NB4 (cell line): ENCODE measurements around the gene CEMP1.

ENCODE experiments used
- DNase-seq: peaks from one replicate; pipeline ENCODE4 v3.0.0; 2010; ENCODE audit warnings: low read depth
- H3K4me3 ChIP-seq: one replicate; pipeline ENCODE4 v1.5.1; 2011; ENCODE audit warnings: mild to moderate bottlenecking, low read depth, low read length, moderate library complexity
- MYC ChIP-seq: IDR thresholded peaks from 2 replicates; pipeline ENCODE4 v1.6.1; 2011; ENCODE audit warnings: low read depth, low read length
- POLR2A ChIP-seq: IDR thresholded peaks from 2 replicates; pipeline ENCODE4 v1.6.1; 2011; ENCODE audit warnings: mild to moderate bottlenecking; ENCODE audit not compliant: insufficient read length; ENCODE audit errors: extremely low read depth
- TF ChIP-seq, protein P1 (sequence below): IDR thresholded peaks from 2 replicates; pipeline ENCODE4 v1.6.1; 2011; ENCODE audit warnings: low read depth, low read length
- TF ChIP-seq, protein P2 (sequence below): IDR thresholded peaks from one replicate; pipeline ENCODE4 v1.5.1; 2012; ENCODE audit warnings: low read depth, low read length

The CEMP1 gene

GRCh38 chr16:2487903-2488531 is 43.2 kb downstream of the CEMP1 start:
- TF ChIP-seq, protein P1, sequence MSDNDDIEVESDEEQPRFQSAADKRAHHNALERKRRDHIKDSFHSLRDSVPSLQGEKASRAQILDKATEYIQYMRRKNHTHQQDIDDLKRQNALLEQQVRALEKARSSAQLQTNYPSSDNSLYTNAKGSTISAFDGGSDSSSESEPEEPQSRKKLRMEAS = peak; percentile 59
- TF ChIP-seq POLR2A = no peak
- TF ChIP-seq, protein P2, sequence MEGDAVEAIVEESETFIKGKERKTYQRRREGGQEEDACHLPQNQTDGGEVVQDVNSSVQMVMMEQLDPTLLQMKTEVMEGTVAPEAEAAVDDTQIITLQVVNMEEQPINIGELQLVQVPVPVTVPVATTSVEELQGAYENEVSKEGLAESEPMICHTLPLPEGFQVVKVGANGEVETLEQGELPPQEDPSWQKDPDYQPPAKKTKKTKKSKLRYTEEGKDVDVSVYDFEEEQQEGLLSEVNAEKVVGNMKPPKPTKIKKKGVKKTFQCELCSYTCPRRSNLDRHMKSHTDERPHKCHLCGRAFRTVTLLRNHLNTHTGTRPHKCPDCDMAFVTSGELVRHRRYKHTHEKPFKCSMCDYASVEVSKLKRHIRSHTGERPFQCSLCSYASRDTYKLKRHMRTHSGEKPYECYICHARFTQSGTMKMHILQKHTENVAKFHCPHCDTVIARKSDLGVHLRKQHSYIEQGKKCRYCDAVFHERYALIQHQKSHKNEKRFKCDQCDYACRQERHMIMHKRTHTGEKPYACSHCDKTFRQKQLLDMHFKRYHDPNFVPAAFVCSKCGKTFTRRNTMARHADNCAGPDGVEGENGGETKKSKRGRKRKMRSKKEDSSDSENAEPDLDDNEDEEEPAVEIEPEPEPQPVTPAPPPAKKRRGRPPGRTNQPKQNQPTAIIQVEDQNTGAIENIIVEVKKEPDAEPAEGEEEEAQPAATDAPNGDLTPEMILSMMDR = no peak
- peak; percentile 74 for DNase-seq
- no peak overlapping the region for H3K4me3 ChIP-seq

- H3K4me3 ChIP-seq = no peak overlapping the region
- TF ChIP-seq MYC = no peak
- DNase-seq = no peak
These were observed 43.7 kb downstream of the CEMP1 start for GRCh38 chr16:2487517-2487842.

DNA sequence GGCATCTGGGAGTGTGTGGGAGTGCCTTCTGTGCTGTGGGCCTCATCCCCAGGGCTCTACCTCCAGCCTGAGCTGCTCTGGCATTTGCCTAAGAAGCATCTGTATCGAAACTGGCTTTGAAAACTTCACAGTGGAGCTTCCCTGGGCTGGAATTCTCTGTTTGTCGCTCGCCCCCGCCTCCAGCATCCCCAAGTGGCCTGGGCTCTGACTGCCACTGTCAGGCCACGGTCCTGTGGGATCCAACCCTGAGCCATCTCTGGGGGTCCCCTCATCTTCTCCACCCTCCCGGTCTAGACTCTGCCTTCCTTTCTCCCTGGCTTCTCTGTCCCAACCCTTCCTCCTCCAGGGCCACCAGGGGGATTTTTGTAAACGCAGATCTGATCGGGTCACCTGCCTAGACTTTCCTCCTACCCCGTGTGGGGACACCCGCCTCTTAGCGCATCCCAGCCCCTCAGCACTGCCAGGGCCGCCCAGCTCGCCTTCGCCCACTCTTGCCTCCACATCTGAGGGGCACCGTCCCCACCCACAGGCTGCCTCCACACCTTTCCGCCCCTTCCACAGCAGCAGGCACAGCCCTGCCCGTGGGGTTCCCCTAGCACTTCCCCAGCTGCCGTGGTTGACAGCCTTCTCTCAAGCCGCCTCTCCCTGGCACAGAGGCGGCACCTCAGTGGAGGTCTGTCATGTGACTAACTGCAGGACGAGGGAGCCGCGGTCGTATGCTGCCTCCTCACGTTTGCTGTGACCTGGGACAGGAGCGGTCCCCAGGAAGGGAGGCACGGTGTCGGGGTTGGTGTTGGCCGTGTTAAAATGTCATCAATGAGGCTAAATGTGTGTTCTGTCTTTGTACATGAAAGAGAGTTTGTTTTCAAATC is 44.3 kb downstream of the CEMP1 start:
- DNase-seq = peak; percentile 31
- TF ChIP-seq MYC = no peak
- TF ChIP-seq, protein P1 = peak; percentile 40; the same call in 1 of the 2 replicates
- no peak overlapping the region for H3K4me3 ChIP-seq

GRCh38 chr16:2485811-2486507 is 45.2 kb downstream of the CEMP1 start:
- no peak for DNase-seq
- TF ChIP-seq, protein P2 = no peak
- no peak for TF ChIP-seq MYC
- TF ChIP-seq, protein P1 = no peak
- TF ChIP-seq POLR2A = no peak
- no peak overlapping the region for H3K4me3 ChIP-seq

- DNase-seq = no peak
- TF ChIP-seq MYC (no peak), POLR2A (no peak)
These were observed 46.2 kb downstream of the CEMP1 start for GRCh38 chr16:2484898-2485508.

DNA sequence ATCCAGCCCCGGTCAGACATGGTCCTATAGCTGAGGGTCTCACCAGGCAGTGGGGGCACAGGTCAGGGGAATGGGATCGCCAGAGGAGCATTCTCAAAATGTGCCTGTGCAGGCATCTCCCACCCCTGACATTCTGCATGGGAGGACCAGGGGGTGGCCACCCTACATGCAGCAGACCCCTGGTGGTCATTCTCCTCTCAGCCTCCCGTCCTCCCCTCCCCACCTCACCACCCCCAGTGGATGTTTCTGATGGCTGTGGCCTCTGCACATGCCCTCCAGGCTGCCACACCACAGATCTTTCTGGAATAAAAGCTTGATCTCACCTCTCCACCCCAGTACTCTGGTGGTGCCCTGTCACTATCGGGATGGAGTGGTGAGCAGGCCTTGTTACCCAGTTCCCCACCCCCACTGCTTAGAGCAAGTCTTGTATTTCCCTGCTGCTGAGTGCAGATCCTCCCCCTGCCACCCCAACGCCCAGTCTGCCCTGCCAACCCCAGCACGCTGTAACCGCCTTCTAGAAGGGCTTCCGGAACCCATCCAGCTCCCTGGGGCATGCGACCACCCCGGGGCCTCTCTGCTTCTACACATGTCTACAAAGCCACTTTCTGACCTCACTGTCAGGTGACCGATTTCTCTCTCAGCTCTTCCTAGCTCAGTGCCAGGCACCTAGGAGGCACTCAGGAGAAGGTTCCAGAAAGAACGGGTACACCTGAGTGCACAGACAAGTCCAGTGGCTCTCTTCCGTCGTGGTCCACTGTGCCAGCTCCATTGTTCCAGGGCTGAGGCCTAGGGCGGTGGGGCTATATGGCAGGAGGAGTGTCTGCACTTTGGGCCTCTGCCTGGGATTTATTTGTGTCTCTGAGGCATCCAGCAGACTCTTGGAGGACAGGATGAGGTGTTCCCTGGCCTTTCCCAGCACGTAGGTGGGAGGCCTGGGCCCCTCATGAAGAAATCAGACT is 47.0 kb downstream of the CEMP1 start:
- TF ChIP-seq MYC (no peak), POLR2A (no peak)
- TF ChIP-seq, protein P2 = no peak
- TF ChIP-seq, protein P1 = no peak
- DNase-seq = no peak
- no peak overlapping the region for H3K4me3 ChIP-seq

More at GRCh38 chr16:2484898-2485508, 46.2 kb downstream of the CEMP1 start:
- no peak overlapping the region for H3K4me3 ChIP-seq
